ENCODE data around the gene VPS18. TPM values are rescaled to one million over a fixed set of nuclear protein-coding genes. Genes with fewer than 3 reads are reported as not detected.

The VPS18 gene
- total and polyA plus RNA-seq, 5 experiments from 2014 or later: 11.1 to 20.7 (median 19.2) TPM

DNA sequence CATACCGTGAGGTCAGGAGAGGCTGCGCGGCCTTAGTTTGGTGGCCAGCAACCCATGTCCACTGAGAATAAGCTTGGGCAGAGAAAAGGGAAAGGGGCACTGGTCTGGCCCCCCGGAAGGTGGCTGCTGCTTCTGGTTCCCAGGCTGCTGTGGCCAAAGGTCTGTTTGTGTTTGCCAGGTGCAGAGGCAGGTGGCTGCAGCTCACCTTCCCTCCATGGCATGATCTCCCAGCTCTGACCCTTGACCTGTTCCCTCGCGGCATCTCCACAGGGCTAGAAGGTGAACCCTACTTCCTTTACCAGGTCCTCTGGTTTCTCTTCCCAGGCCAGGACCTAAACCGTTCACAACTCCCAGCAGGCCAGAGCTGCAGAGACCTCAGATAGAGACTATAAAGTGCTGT is 13.8 kb downstream of the VPS18 start:
- Mint-ChIP-seq H3K4me3 (peak overlapping the region; percentile 56 to 92 (median 82)), H3K36me3 (peaks cover 0 to 10% (median 7%) of the 10 kb centered on the region in 3 donors), H3K27ac (peak overlapping the region; percentile 79 to 94 (median 92)), H3K27me3 (no peaks in the 10 kb centered on the region), H3K9me3 (no peaks in the 10 kb centered on the region), H3K4me1 (peaks cover 10 to 41% (median 40%) of the 10 kb centered on the region in 4 donors)
- POLR2A ChIA-PET: interaction anchor here (1.0 to 2.3 kb wide), 9 partner anchors 8 to 48 kb away, joined by 3 to 23 read pairs (median 7); partner anchors contain the start of genes CHAC1, DLL4 and VPS18
- no peak for DNase-seq
- no peak for ATAC-seq

DNA sequence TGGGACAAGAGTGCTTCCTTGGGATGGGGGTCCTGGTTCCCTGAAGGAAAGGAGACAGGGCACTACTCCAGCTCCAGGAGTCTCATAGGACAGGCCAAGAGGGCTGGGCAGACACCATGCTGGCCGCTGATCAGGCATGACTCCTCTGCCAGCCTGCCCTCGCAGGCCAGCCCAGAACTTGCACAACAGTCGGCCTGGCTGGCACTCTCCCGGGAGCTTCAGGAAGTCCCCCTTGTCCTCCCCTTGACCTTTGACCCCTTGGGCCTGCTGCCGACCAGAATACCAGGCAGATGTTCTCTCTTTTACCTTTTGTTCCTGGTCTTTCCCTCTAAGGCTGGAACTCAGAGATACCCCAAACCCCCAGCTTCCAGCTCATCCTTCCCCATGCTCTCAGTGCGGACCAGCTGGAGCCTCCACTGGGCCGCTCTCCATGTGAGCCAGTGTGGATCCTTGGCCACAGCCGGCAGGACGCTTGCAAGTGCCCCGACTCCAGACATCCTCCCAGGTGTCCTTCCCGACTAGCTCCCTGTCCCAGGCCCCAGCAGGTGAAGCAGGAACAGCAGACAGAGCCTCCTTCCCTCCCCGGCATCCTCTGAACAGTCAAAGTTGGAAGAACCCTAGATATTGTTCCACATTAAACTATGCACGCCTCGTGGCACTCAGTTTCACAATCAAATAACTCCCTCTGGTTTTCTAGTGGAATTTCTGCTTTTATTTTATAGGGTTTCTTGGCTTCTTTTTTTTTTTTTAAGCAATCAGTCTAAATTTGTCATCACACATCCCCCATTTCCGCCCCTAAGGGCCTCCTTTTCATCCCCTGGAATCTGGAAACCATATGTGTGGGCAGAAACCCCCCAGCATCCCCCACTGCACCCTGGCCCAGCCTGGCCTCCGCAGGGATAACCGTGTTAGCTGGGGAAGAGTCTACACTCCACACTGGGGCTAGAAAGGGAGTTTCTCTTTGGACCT is 15.7 kb downstream of the VPS18 start:
- H3K27me3 Mint-ChIP-seq: no peaks in the 10 kb centered on the region
- H3K4me3 Mint-ChIP-seq: no peak overlapping the region
- POLR2A ChIA-PET: interaction anchor here (0.6 to 0.7 kb wide), 2 partner anchors 11 to 321 kb away, joined by 3 read pairs; partner anchors contain the start of gene EXD1
- DNase-seq (peak in 1 of 10 donors; percentile 37), ATAC-seq (no peak)
- peaks cover 13 to 24% (median 23%) of the 10 kb centered on the region in 4 donors for H3K4me1 Mint-ChIP-seq
- no peaks in the 10 kb centered on the region for H3K36me3 Mint-ChIP-seq
- H3K9me3 Mint-ChIP-seq: no peaks in the 10 kb centered on the region
- peak overlapping the region in 9 of 10 donors; percentile 5 to 94 (median 79) for H3K27ac Mint-ChIP-seq

DNA sequence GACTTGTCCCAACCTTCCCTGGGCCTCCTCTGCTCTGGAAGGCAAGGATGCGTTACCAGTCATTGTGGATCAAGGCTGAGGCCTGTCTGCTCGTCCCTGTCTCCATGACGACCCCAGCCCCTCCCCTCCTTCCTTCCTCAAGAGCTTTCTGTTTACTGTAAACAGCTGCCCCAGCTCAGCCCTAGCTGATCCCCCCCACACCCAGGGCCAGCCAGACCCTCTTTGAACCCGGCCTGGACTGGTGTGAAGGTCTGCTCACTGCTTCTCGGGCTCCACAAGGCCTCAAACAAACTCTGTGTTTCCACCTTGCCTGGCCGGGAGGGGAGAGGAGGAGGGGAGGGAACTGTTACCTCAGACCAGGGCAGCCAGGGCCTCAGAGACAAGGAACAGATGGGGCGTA is 16.9 kb downstream of the VPS18 start:
- H3K9me3 Mint-ChIP-seq: no peaks in the 10 kb centered on the region
- POLR2A ChIA-PET: interaction anchor here (1.1 kb wide), 1 partner anchor 17 kb away, joined by 3 read pairs; no protein-coding TSS in a partner anchor
- H3K27me3 Mint-ChIP-seq: no peaks in the 10 kb centered on the region
- peak overlapping the region in 4 of 10 donors; percentile 11 to 78 (median 63) for H3K27ac Mint-ChIP-seq
- no peaks in the 10 kb centered on the region for H3K36me3 Mint-ChIP-seq
- peak in 1 of 10 donors; percentile 41 for DNase-seq
- H3K4me1 Mint-ChIP-seq: peaks cover 13 to 23% (median 17%) of the 10 kb centered on the region in 4 donors
- no peak overlapping the region for H3K4me3 Mint-ChIP-seq
- ATAC-seq: no peak

DNA sequence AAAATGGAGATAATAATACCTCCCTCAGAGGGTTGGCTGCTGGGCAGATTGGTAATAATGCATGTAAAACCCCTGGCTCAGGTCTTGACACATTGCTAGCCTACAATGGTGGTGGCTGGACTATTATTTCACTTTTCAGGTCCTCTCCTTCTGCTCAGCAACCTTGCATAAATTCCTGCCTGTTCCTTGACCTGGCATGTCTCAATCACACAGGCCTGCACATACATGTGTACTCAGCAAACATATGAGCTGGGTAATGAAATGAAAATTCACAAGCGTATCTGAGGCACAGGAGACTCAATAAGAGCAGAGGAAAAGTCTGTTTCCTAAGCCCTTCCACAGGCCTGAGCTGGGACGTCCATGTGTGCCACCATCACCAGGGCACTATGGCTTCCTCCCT is 17.4 kb downstream of the VPS18 start:
- POLR2A ChIA-PET: interaction anchor here (1.1 kb wide), 2 partner anchors 16 to 28 kb away, joined by 3 to 4 read pairs; no protein-coding TSS in a partner anchor
- Mint-ChIP-seq H3K36me3 (no peaks in the 10 kb centered on the region), H3K4me3 (peak overlapping the region in 1 of 10 donors; percentile 22), H3K27ac (peak overlapping the region in 5 of 10 donors; percentile 19 to 86 (median 73)), H3K4me1 (peaks cover 13 to 23% (median 17%) of the 10 kb centered on the region in 4 donors), H3K27me3 (no peaks in the 10 kb centered on the region), H3K9me3 (no peaks in the 10 kb centered on the region)
- DNase-seq (peak in 1 of 10 donors; percentile 31), ATAC-seq (no peak)

DNA sequence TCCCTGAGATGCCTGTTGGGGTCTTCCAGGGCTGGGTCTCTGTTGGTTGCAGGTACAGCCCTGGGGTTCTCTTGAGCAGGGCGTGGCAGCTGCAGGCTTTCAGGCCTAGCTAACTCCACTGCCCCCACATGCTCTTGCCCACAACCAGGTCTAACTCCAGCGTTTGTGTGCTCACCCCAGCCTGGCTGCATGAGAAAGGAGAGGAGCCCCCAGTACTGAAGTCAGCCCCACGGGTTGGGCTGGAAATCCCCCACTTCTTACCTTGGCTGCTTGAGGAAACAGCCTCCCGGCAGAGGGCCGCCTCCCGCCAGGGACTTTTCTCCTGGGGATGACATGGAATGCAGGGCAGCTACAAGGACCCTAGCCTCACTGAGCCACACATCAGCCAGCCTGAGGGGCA is 18.2 kb downstream of the VPS18 start:
- H3K4me1 Mint-ChIP-seq: peaks cover 8 to 17% (median 13%) of the 10 kb centered on the region in 4 donors
- peak overlapping the region in 1 of 10 donors; percentile 53 for H3K27ac Mint-ChIP-seq
- H3K4me3 Mint-ChIP-seq: no peak overlapping the region
- no peaks in the 10 kb centered on the region for H3K36me3 Mint-ChIP-seq
- no peaks in the 10 kb centered on the region for H3K9me3 Mint-ChIP-seq
- ATAC-seq: no peak
- peak in 1 of 10 donors; percentile 44 for DNase-seq
- POLR2A ChIA-PET: interaction anchor here (1.1 kb wide), 1 partner anchor 27 kb away, joined by 4 read pairs; no protein-coding TSS in a partner anchor
- H3K27me3 Mint-ChIP-seq: no peaks in the 10 kb centered on the region

DNA sequence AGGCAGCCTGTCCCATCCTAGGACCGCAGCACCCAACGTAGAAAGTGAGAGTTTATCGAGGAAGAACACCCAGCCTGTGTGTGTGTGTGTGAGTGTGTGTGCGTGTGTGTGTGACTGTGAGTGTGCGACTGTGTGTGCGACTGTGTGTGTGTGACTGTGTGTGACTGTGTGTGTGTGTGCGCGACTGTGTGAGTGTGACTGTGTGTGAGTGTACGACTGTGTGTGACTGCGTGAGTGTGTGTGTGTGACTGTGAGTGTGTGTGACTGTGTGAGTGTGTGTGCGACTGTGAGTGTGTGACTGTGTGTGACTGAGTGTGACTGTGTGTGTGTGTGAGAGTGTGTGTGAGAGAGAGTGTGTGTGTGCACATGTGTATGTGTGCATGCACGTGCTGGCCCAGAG is 19.8 kb downstream of the VPS18 start:
- Mint-ChIP-seq H3K27me3 (no peaks in the 10 kb centered on the region), H3K4me1 (peaks cover 0 to 7% (median 6%) of the 10 kb centered on the region in 4 donors), H3K9me3 (no peaks in the 10 kb centered on the region), H3K36me3 (no peaks in the 10 kb centered on the region), H3K27ac (peak overlapping the region in 5 of 10 donors; percentile 28 to 87 (median 52)), H3K4me3 (no peak overlapping the region)
- POLR2A ChIA-PET: no interaction called here
- DNase-seq (no peak), ATAC-seq (no peak)

DNA sequence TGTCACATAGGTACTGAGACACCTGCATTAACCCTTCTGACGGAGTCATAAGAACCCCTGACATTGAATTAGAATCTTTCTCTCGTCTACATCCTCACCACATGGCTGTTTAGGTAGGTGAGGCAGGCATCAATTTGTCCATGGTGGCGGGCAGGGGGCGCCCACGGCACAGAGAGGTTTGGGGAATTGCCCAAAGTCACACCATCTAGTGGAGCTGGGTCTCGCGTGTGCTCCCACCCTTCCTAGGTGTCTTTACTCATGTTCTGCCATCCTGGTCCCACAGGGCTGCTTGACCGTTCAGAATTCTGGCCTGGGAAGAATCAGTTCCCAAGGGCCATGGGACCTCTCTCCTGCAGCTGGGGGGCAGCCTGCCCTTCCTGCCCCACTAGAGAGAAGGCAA is 20.2 kb downstream of the VPS18 start:
- no peaks in the 10 kb centered on the region for H3K27me3 Mint-ChIP-seq
- no peak overlapping the region for H3K4me3 Mint-ChIP-seq
- H3K36me3 Mint-ChIP-seq: no peaks in the 10 kb centered on the region
- no peak for ATAC-seq
- POLR2A ChIA-PET: no interaction called here
- DNase-seq: no peak
- no peaks in the 10 kb centered on the region for H3K9me3 Mint-ChIP-seq
- H3K27ac Mint-ChIP-seq: peak overlapping the region in 1 of 10 donors; percentile 34
- H3K4me1 Mint-ChIP-seq: peaks cover 0 to 7% (median 6%) of the 10 kb centered on the region in 4 donors

DNA sequence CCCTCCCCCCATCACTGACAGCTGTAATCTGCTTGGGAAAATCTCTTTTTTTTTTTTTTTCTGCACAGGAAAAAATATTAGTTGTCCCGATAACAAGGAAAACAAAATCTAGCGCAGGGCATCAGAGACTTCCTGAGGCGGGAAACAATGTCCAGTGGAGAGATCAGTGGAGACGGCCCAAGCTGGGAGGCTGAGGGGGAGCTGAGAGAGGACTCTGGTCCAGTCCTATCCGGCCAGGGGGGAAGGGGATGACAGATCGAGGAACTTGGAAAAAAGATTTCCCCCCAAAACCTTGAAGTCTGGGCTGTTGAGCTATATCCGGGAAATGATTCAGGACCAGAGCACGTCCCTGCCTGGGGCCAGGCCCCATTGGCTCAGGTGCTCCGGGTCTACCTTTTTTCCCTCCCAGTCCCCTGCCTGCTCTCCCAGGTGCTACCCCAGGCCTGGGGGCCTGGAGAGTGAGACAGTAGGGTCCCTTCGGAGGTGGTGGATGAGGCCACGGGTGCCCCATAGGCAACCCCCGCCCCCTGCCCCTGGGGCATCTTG is 20.9 kb downstream of the VPS18 start:
- H3K27ac Mint-ChIP-seq: no peak overlapping the region
- peaks cover 0 to 7% (median 3%) of the 10 kb centered on the region in 4 donors for H3K4me1 Mint-ChIP-seq
- ATAC-seq (no peak), DNase-seq (no peak)
- H3K4me3 Mint-ChIP-seq: no peak overlapping the region
- POLR2A ChIA-PET: interaction anchor here (2.8 kb wide), 1 partner anchor 8 kb away, joined by 9 read pairs; no protein-coding TSS in a partner anchor
- H3K9me3 Mint-ChIP-seq: no peaks in the 10 kb centered on the region
- H3K36me3 Mint-ChIP-seq: no peaks in the 10 kb centered on the region
- no peaks in the 10 kb centered on the region for H3K27me3 Mint-ChIP-seq

DNA sequence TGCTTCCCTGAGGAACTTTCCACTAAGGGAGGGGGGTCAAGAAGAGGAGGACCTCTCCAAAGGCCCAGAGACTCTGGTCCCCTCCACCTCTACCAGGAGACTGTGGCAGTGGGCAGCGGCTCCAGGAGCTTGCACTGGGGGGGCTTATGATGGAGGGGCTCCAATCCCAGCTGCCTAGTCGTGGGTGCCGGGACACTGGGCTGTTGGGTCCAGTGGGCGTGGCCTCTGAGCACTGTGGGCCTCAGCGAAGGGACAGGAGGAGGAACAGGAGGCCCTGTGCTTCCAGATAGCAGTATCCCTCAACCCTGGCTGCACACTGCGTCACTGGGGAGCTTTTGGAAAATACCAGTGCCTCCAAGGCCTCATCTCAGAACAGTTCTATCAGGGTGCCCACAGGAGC is 21.4 kb downstream of the VPS18 start:
- DNase-seq (no peak), ATAC-seq (no peak)
- H3K4me3 Mint-ChIP-seq: no peak overlapping the region
- H3K36me3 Mint-ChIP-seq: no peaks in the 10 kb centered on the region
- H3K27me3 Mint-ChIP-seq: no peaks in the 10 kb centered on the region
- POLR2A ChIA-PET: interaction anchor here (0.6 to 2.8 kb wide), 2 partner anchors 8 to 13 kb away, joined by 3 to 9 read pairs; no protein-coding TSS in a partner anchor
- no peaks in the 10 kb centered on the region for H3K9me3 Mint-ChIP-seq
- H3K4me1 Mint-ChIP-seq: peaks cover 0 to 9% (median 2%) of the 10 kb centered on the region in 4 donors
- no peak overlapping the region for H3K27ac Mint-ChIP-seq

DNA sequence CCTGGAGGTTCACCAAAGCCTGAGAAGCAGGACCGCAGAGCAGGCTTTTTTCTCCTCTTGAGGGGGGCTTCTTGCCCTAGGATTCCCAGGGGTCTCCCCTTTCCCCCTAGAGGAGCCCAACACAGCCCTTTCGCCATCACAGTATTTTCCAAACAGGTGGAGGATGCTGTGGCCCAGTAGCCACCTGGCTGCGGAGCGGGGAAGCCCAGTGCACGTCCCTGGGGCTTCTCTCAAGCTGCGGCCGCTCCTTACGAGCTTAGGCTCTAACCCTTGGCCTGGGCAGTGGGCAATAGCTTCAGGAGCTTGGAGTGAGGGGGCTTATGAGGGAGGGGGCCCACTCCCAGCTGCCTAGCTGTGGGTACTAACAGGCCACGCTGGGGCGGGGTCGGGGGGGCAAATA is 23.3 kb downstream of the VPS18 start:
- Mint-ChIP-seq H3K4me1 (peaks cover 0 to 9% (median 0%) of the 10 kb centered on the region in 4 donors), H3K4me3 (no peak overlapping the region), H3K9me3 (no peaks in the 10 kb centered on the region), H3K36me3 (no peaks in the 10 kb centered on the region), H3K27me3 (peaks cover 0 to 1% (median 0%) of the 10 kb centered on the region in 5 donors), H3K27ac (no peak overlapping the region)
- no peak for DNase-seq
- no peak for ATAC-seq
- POLR2A ChIA-PET: interaction anchor here (1.4 to 2.8 kb wide), 2 partner anchors 10 to 11 kb away, joined by 3 to 9 read pairs; no protein-coding TSS in a partner anchor

DNA sequence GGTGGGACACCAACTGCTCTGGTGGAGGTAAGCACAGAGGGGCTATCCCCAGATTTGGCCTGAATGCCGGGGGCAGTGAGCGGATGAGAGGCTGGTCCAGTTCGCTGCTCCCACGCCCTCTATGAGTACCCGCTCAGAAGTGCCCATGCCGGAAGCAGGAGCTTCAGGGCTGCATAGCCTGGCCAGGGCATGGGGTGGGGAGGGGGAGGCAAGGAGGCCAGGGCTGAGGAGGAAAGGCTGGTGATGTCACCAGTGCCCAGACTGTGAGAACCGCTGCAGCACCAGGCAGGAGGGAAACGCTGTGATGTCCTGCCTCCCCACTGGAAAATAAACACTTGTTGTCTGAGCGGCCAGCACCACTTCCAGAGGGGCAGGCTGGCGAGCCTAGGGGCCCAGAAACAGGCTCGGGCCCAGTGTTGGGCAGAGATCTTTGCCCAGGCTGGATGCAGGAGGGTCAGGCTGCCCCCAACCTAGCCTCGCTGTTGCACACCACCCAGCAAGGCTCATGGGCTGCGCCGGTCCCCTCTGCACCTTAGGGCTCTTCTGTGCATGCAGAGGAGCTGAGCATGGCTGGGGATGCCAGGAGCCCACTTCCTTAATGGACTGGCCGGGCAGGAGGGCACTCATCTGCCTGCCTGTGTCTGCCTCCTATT is 24.0 kb downstream of the VPS18 start:
- Mint-ChIP-seq H3K4me3 (no peak overlapping the region), H3K27me3 (peaks cover 0 to 3% (median 0%) of the 10 kb centered on the region in 5 donors), H3K27ac (no peak overlapping the region), H3K4me1 (peaks cover 0 to 9% (median 0%) of the 10 kb centered on the region in 4 donors), H3K36me3 (no peaks in the 10 kb centered on the region), H3K9me3 (no peaks in the 10 kb centered on the region)
- ATAC-seq (no peak), DNase-seq (no peak)
- POLR2A ChIA-PET: interaction anchor here (1.2 to 1.4 kb wide), 2 partner anchors 10 kb away, joined by 3 to 4 read pairs; partner anchors contain the start of gene DLL4

DNA sequence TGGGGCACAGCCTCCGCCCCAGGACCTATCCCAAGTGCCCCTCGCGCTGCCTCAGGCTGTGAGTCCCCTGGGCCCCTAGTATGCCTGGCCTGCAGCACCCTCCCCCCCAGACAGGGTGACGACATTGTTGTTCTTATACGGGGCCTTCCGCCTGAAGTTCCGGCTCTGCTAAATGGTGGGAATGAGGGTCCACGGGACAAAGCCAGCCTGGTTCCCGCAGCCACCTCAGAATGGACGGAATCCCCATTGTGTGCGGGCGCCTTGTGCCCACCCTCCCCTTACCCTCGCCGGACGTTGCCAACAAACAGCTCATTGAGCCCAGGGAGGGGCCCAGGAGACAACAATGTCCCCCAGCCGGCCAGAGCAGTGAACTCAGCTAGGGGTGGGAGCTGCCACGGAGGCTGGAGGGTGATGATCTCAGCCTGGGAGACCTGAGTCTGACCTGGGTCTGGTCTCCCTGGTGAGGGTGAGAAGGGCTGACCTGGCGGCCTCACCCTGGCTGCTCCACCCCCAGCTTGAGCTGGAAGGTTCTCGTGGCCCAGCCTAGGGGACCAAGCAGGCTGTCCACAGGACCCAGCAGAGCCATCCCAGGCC is 24.6 kb downstream of the VPS18 start:
- no peak overlapping the region for H3K4me3 Mint-ChIP-seq
- POLR2A ChIA-PET: interaction anchor here (1.2 kb wide), 2 partner anchors 9 to 12 kb away, joined by 3 to 4 read pairs; partner anchors contain the start of gene DLL4
- H3K36me3 Mint-ChIP-seq: no peaks in the 10 kb centered on the region
- H3K27ac Mint-ChIP-seq: no peak overlapping the region
- no peak for ATAC-seq
- peaks cover 0 to 7% (median 0%) of the 10 kb centered on the region in 4 donors for H3K4me1 Mint-ChIP-seq
- peaks cover 0 to 3% (median 0%) of the 10 kb centered on the region in 5 donors for H3K27me3 Mint-ChIP-seq
- no peak for DNase-seq
- no peaks in the 10 kb centered on the region for H3K9me3 Mint-ChIP-seq
